ENCODE measurements around the gene MYMX. TPM values are rescaled to one million over a fixed set of nuclear protein-coding genes. Genes with fewer than 3 reads are reported as not detected.
A peak's percentile ranks its signal among the peaks of the same experiment; 100 is the strongest.

MYMX gene
- total and polyA plus RNA-seq, 2 of the 4 experiments (the other 2 are of a cell fraction) = not detected

DNA sequence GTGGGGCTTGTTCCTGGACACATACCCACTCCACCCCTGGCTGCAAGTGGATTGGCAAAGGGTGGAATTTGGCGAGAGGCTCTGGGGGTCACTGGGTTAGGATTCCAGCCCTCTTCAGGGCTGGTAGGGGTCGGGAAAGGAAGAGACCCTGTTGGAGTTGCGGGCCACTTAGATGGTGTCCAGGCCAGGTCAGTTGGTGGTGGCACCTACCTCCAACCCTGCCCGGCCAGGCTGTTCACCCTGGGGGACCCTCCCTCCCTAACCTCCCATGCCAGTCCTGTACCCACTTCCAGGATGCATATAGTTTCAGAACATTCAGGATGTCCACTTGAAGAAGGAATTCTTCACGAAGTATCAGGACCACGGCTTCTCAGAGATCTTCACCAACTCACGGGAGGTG lies 37.1 kb upstream of the MYMX start:
- Histone ChIP-seq H2AFZ (replicated peaks; ENCODE audit: low read length, poor library complexity) (no peak overlapping the region), H3K56ac (ENCODE audit: extremely low read depth, insufficient read depth, low read length) (no peak overlapping the region), H3K79me1 (ENCODE audit: low read depth in 1 of 2, low read length in 2 of 2) (no peaks in the 10 kb centered on the region), H3K36me3 (ENCODE audit: control insufficient read depth, insufficient read depth, low read length) (no peaks in the 10 kb centered on the region), H3K9me1 (ENCODE audit: insufficient read depth, low read length) (0 out of 2 replicates have a peak, but pooled peaks cover 9% of the 10 kb centered on the region), H3K9me3 (ENCODE audit: control insufficient read depth, insufficient read depth, low read length) (no peaks in the 10 kb centered on the region), H3K18ac (ENCODE audit: low read depth, low read length) (no peak overlapping the region), H3K27ac (ENCODE audit: insufficient read depth, low read length) (no peak overlapping the region), H2AK9ac (replicated peaks; ENCODE audit: low read depth, low read length, poor library complexity) (peak overlapping the region; percentile 55), H3K4ac (ENCODE audit: low read depth, low read length) (peak overlapping the region; percentile 20), H3K4me2 (ENCODE audit: low read depth, low read length) (no peak overlapping the region), H2BK120ac (ENCODE audit: low read depth, low read length) (0 out of 2 replicates have a peak overlapping the region, but pooled peaks have one; percentile 40), H2AK5ac (ENCODE audit: low read depth, low read length) (0 out of 2 replicates have a peak overlapping the region, but pooled peaks have one; percentile 15), H2BK20ac (ENCODE audit: low read depth, low read length) (0 out of 2 replicates have a peak overlapping the region, but pooled peaks have one; percentile 9), H3K4me1 (ENCODE audit: control insufficient read depth, insufficient read depth, low read length) (no peaks in the 10 kb centered on the region), H2BK5ac (ENCODE audit: low read depth, low read length, poor library complexity, severe bottlenecking) (no peak overlapping the region), H3K14ac (replicated peaks; ENCODE audit: low read depth, low read length) (no peak overlapping the region), H4K8ac (ENCODE audit: low read depth in 2 of 2, low read length in 2 of 2) (peak overlapping the region in 1 of 2 experiments; percentile 40; a peak in 2 of 4 replicates), H4K91ac (ENCODE audit: insufficient read depth, low read depth, low read length) (no peak overlapping the region), H4K20me1 (ENCODE audit: insufficient read depth, low read length) (no peaks in the 10 kb centered on the region; the same call in 1 of the 2 replicates), H3K9ac (ENCODE audit: low read depth, low read length) (no peak overlapping the region), H3K27me3 (ENCODE audit: control insufficient read depth, insufficient read depth, low read length) (peaks cover 13% of the 10 kb centered on the region), H3K23ac (ENCODE audit: low read depth, low read length) (no peak overlapping the region), H4K5ac (ENCODE audit: low read depth, low read length) (no peak overlapping the region), H2BK15ac (ENCODE audit: low read depth, low read length) (no peak overlapping the region), H3K4me3 (ENCODE audit: insufficient read depth, low read depth, low read length) (no peak overlapping the region)
- dilution Hi-C loops (cut with HindIII; ENCODE audit: low sequenced_read_pairs, unreplicated experiment) (no loop called here), intact Hi-C loops (cut with micrococcal nuclease) (no loop called here), in situ Hi-C loops (cut with MboI; ENCODE audit: low sequenced_read_pairs) (no loop called here)
- no peak for TF ChIP-seq BHLHE40 (IDR thresholded peaks at IDR 0.05; ENCODE audit: low read depth, low read length)
- TF ChIP-seq RFX5 (IDR thresholded peaks at IDR 0.05; ENCODE audit: low read depth, low read length) = no peak
- TF ChIP-seq MAZ (IDR thresholded peaks at IDR 0.05; ENCODE audit: borderline replicate concordance, low read depth, low read length) = no peak
- TF ChIP-seq CEBPB (IDR thresholded peaks at IDR 0.05; ENCODE audit: low read depth, low read length) = no peak
- TF ChIP-seq, protein P1, sequence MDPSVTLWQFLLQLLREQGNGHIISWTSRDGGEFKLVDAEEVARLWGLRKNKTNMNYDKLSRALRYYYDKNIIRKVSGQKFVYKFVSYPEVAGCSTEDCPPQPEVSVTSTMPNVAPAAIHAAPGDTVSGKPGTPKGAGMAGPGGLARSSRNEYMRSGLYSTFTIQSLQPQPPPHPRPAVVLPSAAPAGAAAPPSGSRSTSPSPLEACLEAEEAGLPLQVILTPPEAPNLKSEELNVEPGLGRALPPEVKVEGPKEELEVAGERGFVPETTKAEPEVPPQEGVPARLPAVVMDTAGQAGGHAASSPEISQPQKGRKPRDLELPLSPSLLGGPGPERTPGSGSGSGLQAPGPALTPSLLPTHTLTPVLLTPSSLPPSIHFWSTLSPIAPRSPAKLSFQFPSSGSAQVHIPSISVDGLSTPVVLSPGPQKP (IDR thresholded peaks at IDR 0.05; ENCODE audit: borderline replicate concordance, low read depth, low read length) = no peak
- no peak for TF ChIP-seq NFE2L2 (IDR thresholded peaks at IDR 0.05; ENCODE audit: low read depth, low read length)
- TF ChIP-seq MAFK (IDR thresholded peaks at IDR 0.05; ENCODE audit: low read depth, low read length) = no peak
- TF ChIP-seq, protein P2, sequence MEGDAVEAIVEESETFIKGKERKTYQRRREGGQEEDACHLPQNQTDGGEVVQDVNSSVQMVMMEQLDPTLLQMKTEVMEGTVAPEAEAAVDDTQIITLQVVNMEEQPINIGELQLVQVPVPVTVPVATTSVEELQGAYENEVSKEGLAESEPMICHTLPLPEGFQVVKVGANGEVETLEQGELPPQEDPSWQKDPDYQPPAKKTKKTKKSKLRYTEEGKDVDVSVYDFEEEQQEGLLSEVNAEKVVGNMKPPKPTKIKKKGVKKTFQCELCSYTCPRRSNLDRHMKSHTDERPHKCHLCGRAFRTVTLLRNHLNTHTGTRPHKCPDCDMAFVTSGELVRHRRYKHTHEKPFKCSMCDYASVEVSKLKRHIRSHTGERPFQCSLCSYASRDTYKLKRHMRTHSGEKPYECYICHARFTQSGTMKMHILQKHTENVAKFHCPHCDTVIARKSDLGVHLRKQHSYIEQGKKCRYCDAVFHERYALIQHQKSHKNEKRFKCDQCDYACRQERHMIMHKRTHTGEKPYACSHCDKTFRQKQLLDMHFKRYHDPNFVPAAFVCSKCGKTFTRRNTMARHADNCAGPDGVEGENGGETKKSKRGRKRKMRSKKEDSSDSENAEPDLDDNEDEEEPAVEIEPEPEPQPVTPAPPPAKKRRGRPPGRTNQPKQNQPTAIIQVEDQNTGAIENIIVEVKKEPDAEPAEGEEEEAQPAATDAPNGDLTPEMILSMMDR (conservative IDR thresholded peaks at IDR 0.05; ENCODE audit: low read depth, low read length) = no peak
- TF ChIP-seq, protein P3, sequence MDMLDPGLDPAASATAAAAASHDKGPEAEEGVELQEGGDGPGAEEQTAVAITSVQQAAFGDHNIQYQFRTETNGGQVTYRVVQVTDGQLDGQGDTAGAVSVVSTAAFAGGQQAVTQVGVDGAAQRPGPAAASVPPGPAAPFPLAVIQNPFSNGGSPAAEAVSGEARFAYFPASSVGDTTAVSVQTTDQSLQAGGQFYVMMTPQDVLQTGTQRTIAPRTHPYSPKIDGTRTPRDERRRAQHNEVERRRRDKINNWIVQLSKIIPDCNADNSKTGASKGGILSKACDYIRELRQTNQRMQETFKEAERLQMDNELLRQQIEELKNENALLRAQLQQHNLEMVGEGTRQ (IDR thresholded peaks at IDR 0.05; ENCODE audit: low read depth, low read length) = no peak
- TF ChIP-seq MXI1 (IDR thresholded peaks at IDR 0.05; ENCODE audit: borderline replicate concordance, low read depth, low read length) = no peak
- no peak for TF ChIP-seq CHD1 (IDR thresholded peaks at IDR 0.05; ENCODE audit: low read depth, low read length)
- no peak for TF ChIP-seq FOS (IDR thresholded peaks at IDR 0.05; ENCODE audit: low read depth, low read length)
- TF ChIP-seq SMC3 (IDR thresholded peaks at IDR 0.05; ENCODE audit: low read depth, low read length) = no peak
- no peak for TF ChIP-seq POLR2A (IDR thresholded peaks at IDR 0.05; ENCODE audit: low read depth, low read length)
- no peak for TF ChIP-seq RCOR1 (IDR thresholded peaks at IDR 0.05; ENCODE audit: insufficient replicate concordance, low read length)
- TF ChIP-seq RAD21 (IDR thresholded peaks at IDR 0.05; ENCODE audit: low read length) = no peak
- no TSS peak for BruUV-seq (replicated peaks)
- POLR2A ChIA-PET (ENCODE audit: unreplicated experiment) = no interaction called here
- ATAC-seq (ENCODE audit: low read depth) (no peak), DNase-seq (no peak)
- CTCF ChIA-PET = no interaction called here
- no CpG with 5 or more reads among the region's 7 CpGs for WGBS, 2 experiments (ENCODE audit: extremely low coverage in 2 of 2, insufficient read length in 1 of 2)

Data from IMR-90 (cell line).